ENCODE measurements around the gene OGFR.

The OGFR gene, protein sequence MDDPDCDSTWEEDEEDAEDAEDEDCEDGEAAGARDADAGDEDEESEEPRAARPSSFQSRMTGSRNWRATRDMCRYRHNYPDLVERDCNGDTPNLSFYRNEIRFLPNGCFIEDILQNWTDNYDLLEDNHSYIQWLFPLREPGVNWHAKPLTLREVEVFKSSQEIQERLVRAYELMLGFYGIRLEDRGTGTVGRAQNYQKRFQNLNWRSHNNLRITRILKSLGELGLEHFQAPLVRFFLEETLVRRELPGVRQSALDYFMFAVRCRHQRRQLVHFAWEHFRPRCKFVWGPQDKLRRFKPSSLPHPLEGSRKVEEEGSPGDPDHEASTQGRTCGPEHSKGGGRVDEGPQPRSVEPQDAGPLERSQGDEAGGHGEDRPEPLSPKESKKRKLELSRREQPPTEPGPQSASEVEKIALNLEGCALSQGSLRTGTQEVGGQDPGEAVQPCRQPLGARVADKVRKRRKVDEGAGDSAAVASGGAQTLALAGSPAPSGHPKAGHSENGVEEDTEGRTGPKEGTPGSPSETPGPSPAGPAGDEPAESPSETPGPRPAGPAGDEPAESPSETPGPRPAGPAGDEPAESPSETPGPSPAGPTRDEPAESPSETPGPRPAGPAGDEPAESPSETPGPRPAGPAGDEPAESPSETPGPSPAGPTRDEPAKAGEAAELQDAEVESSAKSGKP

DNA sequence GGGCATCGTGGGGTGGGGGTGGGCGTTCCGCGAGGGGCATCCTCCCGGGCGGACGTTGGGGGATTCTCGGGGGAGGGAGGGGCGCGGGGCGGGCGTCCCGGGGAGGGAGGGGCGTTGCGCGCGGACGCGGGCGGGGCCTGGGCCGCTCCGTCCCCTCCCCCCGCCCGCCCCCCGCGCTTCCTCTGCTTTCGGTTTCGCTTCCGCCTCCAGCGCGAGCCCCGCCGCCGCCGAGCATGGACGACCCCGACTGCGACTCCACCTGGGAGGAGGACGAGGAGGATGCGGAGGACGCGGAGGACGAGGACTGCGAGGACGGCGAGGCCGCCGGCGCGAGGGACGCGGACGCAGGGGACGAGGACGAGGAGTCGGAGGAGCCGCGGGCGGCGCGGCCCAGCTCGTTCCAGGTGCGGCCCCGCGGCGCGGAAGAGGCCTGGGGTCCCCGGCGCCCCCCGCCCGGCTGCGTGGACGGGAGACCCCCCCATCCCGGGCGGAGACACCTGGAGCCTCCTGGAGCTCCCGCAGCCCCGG, at the start of gene OGFR:
Gene OGFR, plus strand, starts transcription at position 209 of the 528 bp plus-strand sequence. Its CDS starts 25 bp downstream, at position 234.
- H3K4me3 ChIP-seq (replicated peaks; ENCODE audit: low read depth, low read length), result peak within 1 kb of the TSS; percentile 93
- H3K36me3 ChIP-seq (ENCODE audit: control insufficient read depth, insufficient read depth, low read length), result peaks cover 18% of the 10 kb centered on the region
- TF ChIP-seq, protein P1, sequence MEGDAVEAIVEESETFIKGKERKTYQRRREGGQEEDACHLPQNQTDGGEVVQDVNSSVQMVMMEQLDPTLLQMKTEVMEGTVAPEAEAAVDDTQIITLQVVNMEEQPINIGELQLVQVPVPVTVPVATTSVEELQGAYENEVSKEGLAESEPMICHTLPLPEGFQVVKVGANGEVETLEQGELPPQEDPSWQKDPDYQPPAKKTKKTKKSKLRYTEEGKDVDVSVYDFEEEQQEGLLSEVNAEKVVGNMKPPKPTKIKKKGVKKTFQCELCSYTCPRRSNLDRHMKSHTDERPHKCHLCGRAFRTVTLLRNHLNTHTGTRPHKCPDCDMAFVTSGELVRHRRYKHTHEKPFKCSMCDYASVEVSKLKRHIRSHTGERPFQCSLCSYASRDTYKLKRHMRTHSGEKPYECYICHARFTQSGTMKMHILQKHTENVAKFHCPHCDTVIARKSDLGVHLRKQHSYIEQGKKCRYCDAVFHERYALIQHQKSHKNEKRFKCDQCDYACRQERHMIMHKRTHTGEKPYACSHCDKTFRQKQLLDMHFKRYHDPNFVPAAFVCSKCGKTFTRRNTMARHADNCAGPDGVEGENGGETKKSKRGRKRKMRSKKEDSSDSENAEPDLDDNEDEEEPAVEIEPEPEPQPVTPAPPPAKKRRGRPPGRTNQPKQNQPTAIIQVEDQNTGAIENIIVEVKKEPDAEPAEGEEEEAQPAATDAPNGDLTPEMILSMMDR (IDR thresholded peaks at IDR 0.05; ENCODE audit: insufficient read depth, low read length, poor library complexity, severe bottlenecking), result no peak
- H3K27me3 ChIP-seq (replicated peaks; ENCODE audit: control insufficient read depth, insufficient read depth, low read length), result no peaks in the 10 kb centered on the region
- peak; percentile 81 for DNase-seq (ENCODE audit: extremely low read depth, insufficient read length)

DNA sequence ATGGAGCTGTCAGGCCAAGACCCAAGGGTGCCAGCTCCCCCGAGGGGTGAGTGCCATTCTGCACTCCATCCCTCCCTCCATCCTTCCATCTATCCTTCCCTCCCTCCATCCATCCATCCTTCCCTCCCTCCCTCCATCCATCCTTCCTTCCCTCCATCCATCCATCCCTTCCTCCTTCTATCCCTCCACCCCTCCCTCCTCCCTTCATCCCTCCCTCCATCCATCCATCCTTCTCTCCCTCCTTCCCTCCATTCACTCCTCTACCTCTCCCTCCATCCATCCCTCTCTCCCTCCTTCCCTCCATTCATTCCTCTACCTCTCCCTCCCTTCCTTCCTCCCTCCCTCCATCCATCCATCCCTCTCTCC, 49.7 kb upstream of the OGFR start:
- peaks cover 3% of the 10 kb centered on the region; the same call in 1 of the 2 replicates for H3K27me3 ChIP-seq (replicated peaks; ENCODE audit: control insufficient read depth, insufficient read depth, low read length)
- no peak for DNase-seq (ENCODE audit: extremely low read depth, insufficient read length)
- no peaks in the 10 kb centered on the region for H3K36me3 ChIP-seq (ENCODE audit: control insufficient read depth, insufficient read depth, low read length)
- TF ChIP-seq, protein P1 (IDR thresholded peaks at IDR 0.05; ENCODE audit: insufficient read depth, low read length, poor library complexity, severe bottlenecking), result no peak
- no peak overlapping the region for H3K4me3 ChIP-seq (replicated peaks; ENCODE audit: low read depth, low read length)

DNA sequence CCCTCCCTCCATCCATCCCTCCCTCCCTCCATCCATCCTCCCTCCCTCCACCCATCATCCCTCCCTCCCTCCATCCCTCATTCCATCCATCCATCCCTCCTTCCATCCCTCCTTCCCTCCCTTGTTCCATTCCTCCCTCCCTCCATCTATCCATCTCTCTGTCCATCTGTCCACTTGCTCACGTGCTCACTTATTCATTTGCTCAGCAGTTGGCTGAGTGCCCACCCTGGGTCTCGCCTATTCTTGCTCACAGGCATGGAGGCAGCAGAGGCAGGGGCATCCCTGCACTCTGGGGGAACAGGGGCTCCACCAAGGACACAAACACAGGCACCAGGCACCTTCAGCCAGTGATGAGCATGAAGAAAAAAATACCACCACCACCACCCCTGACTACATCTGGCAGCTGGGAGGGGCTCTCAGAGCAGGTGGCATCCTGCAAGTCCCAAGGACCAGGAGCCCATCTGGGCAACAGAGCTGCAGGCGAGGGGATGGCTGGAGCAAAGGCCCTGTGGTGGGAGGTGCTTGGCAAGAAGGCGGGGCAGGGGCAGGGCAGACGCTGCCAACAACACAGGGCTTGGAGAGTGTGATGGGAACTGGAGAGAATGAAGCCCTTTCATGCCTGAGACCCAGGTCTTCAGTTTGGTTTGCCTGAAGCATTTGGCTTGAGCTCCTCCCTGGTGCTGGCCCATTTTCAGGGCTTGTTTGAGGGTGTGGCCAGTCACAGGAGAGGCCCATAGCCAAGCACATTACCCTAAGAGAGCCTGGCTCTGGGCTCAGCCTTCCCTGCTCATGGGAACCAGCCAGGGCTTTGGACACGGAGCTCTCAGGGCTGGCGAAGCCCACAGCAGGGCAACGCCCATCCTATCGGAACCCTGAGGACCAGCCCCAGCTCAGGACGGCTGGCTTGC, 48.6 kb upstream of the OGFR start:
- TF ChIP-seq, protein P1 (IDR thresholded peaks at IDR 0.05; ENCODE audit: insufficient read depth, low read length, poor library complexity, severe bottlenecking), result no peak
- peaks cover 3% of the 10 kb centered on the region; the same call in 1 of the 2 replicates for H3K27me3 ChIP-seq (replicated peaks; ENCODE audit: control insufficient read depth, insufficient read depth, low read length)
- DNase-seq (ENCODE audit: extremely low read depth, insufficient read length), result no peak
- H3K36me3 ChIP-seq (ENCODE audit: control insufficient read depth, insufficient read depth, low read length), result no peaks in the 10 kb centered on the region
- no peak overlapping the region for H3K4me3 ChIP-seq (replicated peaks; ENCODE audit: low read depth, low read length)

DNA sequence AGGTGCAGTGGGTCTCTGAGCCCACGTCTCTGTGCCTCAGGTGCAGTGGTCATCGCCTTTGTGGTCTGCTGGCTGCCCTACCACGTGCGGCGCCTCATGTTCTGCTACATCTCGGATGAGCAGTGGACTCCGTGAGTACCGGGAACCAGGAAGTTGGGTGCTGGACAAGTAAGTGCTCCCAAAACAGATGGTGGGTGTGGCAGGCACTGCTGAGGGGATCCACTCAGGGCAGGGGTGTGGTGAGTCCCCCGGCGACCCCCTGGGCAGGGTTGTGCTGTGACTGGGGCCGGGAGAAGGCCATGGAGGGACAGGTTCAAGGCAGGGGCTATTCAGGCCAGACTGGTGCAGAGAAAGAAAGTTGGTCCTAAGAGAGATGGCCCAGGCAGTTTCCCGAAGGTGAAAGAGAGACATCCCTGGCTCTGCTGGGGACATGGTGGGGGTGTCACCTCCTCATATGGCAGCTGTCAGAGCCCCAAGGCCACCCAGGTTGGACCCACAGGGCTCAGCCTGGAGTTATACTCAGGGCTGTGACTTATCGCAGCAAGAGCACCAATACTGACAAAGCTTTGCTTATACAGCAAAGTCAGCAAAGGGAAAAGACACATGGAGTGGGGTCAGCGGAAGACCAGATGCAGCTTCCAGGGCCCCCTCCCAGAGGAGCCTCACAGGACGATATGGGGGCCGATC, 46.3 kb upstream of the OGFR start:
- Histone ChIP-seq H3K4me3 (replicated peaks; ENCODE audit: low read depth, low read length) (no peak overlapping the region), H3K36me3 (ENCODE audit: control insufficient read depth, insufficient read depth, low read length) (no peaks in the 10 kb centered on the region), H3K27me3 (replicated peaks; ENCODE audit: control insufficient read depth, insufficient read depth, low read length) (no peaks in the 10 kb centered on the region; the same call in 1 of the 2 replicates)
- no peak for DNase-seq (ENCODE audit: extremely low read depth, insufficient read length)
- TF ChIP-seq, protein P1 (IDR thresholded peaks at IDR 0.05; ENCODE audit: insufficient read depth, low read length, poor library complexity, severe bottlenecking), result no peak

DNA sequence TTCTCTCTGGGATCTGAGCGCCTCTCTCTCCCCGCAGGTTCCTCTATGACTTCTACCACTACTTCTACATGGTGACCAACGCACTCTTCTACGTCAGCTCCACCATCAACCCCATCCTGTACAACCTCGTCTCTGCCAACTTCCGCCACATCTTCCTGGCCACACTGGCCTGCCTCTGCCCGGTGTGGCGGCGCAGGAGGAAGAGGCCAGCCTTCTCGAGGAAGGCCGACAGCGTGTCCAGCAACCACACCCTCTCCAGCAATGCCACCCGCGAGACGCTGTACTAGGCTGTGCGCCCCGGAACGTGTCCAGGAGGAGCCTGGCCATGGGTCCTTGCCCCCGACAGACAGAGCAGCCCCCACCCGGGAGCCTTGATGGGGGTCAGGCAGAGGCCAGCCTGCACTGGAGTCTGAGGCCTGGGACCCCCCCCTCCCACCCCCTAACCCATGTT, 44.6 kb upstream of the OGFR start:
- Histone ChIP-seq H3K27me3 (replicated peaks; ENCODE audit: control insufficient read depth, insufficient read depth, low read length) (no peaks in the 10 kb centered on the region; the same call in 1 of the 2 replicates), H3K4me3 (replicated peaks; ENCODE audit: low read depth, low read length) (no peak overlapping the region), H3K36me3 (ENCODE audit: control insufficient read depth, insufficient read depth, low read length) (no peaks in the 10 kb centered on the region)
- TF ChIP-seq, protein P1 (IDR thresholded peaks at IDR 0.05; ENCODE audit: insufficient read depth, low read length, poor library complexity, severe bottlenecking), result no peak
- DNase-seq (ENCODE audit: extremely low read depth, insufficient read length), result no peak
